ENCODE results near the gene TIAM2. TPM values are rescaled to one million over a fixed set of nuclear protein-coding genes. Genes with fewer than 3 reads are reported as not detected.

Gene TIAM2
- total RNA-seq, 1 experiment from 2014 or later = 9.1 TPM

DNA sequence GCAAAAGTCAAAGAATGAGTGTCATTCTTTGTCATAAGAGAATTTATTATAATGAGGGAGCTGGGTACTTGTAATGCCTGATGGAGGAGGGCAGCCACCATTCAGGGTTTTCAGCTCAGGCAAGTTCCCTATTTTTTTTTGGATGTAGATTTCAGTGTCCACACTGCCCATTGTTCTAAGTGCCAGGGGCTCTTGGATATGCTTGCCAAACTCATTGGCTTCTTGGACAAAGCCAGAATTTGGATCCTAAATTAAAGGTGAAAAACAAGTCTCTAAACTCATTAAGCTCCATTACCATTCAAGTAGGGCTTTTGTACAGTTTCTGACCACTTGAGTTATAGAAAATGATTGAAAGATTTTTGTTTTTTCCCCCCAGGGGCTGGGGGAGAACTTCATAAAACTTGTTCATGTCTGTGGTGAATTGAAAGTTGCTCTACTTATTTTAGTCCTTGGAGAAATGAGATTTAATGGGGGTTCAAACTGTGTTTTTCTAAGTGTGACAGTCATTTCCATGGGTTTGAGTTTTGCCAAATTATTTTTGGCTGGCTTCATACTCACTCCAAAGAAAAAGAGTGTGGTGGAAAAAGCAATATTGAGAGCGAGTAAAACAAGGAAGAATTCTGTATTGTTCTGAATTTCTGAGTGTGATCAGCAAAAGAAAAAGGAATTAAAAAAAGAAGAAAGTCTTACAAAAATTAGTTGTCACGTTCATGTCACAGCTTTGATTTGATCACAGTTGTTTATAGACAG is 46.0 kb downstream of the TIAM2 start:
- Histone ChIP-seq H3K27me3 (replicated peaks; ENCODE audit: insufficient read depth, low read depth, low read length, poor library complexity) (no peaks in the 10 kb centered on the region), H3K4me1 (ENCODE audit: insufficient read depth, low read length, poor library complexity, severe bottlenecking) (peaks cover 6% of the 10 kb centered on the region), H3K27ac (ENCODE audit: low read depth, low read length, poor library complexity, severe bottlenecking) (no peak overlapping the region), H3K9me3 (ENCODE audit: low read depth, low read length, poor library complexity, severe bottlenecking) (no peaks in the 10 kb centered on the region), H3K4me3 (ENCODE audit: low read depth, low read length, poor library complexity, severe bottlenecking) (no peak overlapping the region), H3K36me3 (ENCODE audit: insufficient read depth, low read length, poor library complexity, severe bottlenecking) (no peaks in the 10 kb centered on the region)
- no peak for TF ChIP-seq EZH2 (IDR thresholded peaks at IDR 0.05; ENCODE audit: borderline replicate concordance, low read depth, low read length, poor library complexity, severe bottlenecking)
- TF ChIP-seq, protein P1, sequence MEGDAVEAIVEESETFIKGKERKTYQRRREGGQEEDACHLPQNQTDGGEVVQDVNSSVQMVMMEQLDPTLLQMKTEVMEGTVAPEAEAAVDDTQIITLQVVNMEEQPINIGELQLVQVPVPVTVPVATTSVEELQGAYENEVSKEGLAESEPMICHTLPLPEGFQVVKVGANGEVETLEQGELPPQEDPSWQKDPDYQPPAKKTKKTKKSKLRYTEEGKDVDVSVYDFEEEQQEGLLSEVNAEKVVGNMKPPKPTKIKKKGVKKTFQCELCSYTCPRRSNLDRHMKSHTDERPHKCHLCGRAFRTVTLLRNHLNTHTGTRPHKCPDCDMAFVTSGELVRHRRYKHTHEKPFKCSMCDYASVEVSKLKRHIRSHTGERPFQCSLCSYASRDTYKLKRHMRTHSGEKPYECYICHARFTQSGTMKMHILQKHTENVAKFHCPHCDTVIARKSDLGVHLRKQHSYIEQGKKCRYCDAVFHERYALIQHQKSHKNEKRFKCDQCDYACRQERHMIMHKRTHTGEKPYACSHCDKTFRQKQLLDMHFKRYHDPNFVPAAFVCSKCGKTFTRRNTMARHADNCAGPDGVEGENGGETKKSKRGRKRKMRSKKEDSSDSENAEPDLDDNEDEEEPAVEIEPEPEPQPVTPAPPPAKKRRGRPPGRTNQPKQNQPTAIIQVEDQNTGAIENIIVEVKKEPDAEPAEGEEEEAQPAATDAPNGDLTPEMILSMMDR (conservative IDR thresholded peaks at IDR 0.05; ENCODE audit: low read depth, low read length) = no peak
- no TSS peak for BruUV-seq (replicated peaks)
- ChIA-PET POLR2A (ENCODE audit: low non-redundant PET) (no interaction called here), CTCF (no interaction called here)
- DNase-seq (ENCODE audit: low spot score) = no peak
- intact Hi-C loops (cut with micrococcal nuclease; ENCODE audit: unreplicated experiment) = no loop called here

DNA sequence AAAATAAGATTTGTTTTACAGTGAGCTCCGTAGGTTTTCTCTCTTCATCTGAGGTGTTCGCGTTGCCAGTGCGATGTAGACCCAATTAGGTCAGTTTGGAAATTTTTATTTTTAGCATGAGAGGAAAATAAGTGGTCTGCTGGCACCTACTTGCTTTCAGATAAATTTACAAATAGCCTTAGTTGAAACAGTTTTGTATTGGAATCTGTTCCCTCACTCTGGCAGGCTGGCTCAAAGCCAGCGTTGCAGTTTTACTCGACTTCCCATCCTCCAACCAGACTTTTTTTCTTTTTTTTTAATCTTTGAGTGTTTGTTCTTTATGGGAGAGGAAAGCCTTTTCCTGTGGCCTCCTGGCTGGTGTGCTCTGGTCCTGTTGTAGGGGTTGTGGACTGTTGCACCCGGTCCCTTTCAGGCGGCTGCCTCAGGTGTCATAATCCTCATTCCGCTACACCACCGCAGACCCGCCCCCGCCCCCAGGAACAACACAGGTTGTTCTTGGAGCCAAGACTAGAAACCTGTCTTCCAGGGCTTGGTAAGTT is 46.7 kb downstream of the TIAM2 start:
- no peak overlapping the region for H3K27ac ChIP-seq (ENCODE audit: low read depth, low read length, poor library complexity, severe bottlenecking)
- DNase-seq (ENCODE audit: low spot score) = no peak
- H3K4me1 ChIP-seq (ENCODE audit: insufficient read depth, low read length, poor library complexity, severe bottlenecking) = peaks cover 6% of the 10 kb centered on the region
- no peaks in the 10 kb centered on the region for H3K36me3 ChIP-seq (ENCODE audit: insufficient read depth, low read length, poor library complexity, severe bottlenecking)
- no peaks in the 10 kb centered on the region for H3K9me3 ChIP-seq (ENCODE audit: low read depth, low read length, poor library complexity, severe bottlenecking)
- POLR2A ChIA-PET (ENCODE audit: low non-redundant PET) = no interaction called here
- CTCF ChIA-PET = no interaction called here
- H3K4me3 ChIP-seq (ENCODE audit: low read depth, low read length, poor library complexity, severe bottlenecking) = no peak overlapping the region
- H3K27me3 ChIP-seq (replicated peaks; ENCODE audit: insufficient read depth, low read depth, low read length, poor library complexity) = no peaks in the 10 kb centered on the region
- intact Hi-C loops (cut with micrococcal nuclease; ENCODE audit: unreplicated experiment) = no loop called here
- BruUV-seq (replicated peaks) = no TSS peak
- TF ChIP-seq, protein P1 (conservative IDR thresholded peaks at IDR 0.05; ENCODE audit: low read depth, low read length) = no peak
- no peak for TF ChIP-seq EZH2 (IDR thresholded peaks at IDR 0.05; ENCODE audit: borderline replicate concordance, low read depth, low read length, poor library complexity, severe bottlenecking)

DNA sequence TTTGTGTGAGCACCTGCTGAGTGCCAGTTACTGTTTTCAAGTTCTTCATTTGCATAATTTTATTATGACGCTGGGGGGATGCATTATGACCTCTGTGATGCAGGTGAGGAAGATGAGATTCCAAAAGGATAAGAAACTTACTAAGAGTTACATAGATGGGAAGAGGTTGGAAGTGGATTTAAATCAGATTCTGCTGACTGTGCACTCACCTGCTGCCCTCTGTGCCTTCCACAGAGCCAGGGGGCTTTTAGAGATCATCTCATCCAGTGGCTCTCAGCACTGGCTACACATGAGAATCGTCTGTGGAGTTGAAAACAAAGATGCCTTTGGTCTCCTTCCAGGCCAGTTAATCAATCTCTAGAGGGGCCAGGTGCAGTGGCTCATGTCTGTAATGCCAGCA is 47.9 kb downstream of the TIAM2 start:
- H3K4me3 ChIP-seq (ENCODE audit: low read depth, low read length, poor library complexity, severe bottlenecking) = no peak overlapping the region
- no peaks in the 10 kb centered on the region for H3K36me3 ChIP-seq (ENCODE audit: insufficient read depth, low read length, poor library complexity, severe bottlenecking)
- ChIA-PET POLR2A (ENCODE audit: low non-redundant PET) (no interaction called here), CTCF (no interaction called here)
- no peak for DNase-seq (ENCODE audit: low spot score)
- no peaks in the 10 kb centered on the region for H3K9me3 ChIP-seq (ENCODE audit: low read depth, low read length, poor library complexity, severe bottlenecking)
- peaks cover 6% of the 10 kb centered on the region for H3K4me1 ChIP-seq (ENCODE audit: insufficient read depth, low read length, poor library complexity, severe bottlenecking)
- intact Hi-C loops (cut with micrococcal nuclease; ENCODE audit: unreplicated experiment) = no loop called here
- no TSS peak for BruUV-seq (replicated peaks)
- no peak for TF ChIP-seq EZH2 (IDR thresholded peaks at IDR 0.05; ENCODE audit: borderline replicate concordance, low read depth, low read length, poor library complexity, severe bottlenecking)
- TF ChIP-seq, protein P1 (conservative IDR thresholded peaks at IDR 0.05; ENCODE audit: low read depth, low read length) = no peak
- H3K27ac ChIP-seq (ENCODE audit: low read depth, low read length, poor library complexity, severe bottlenecking) = no peak overlapping the region
- H3K27me3 ChIP-seq (replicated peaks; ENCODE audit: insufficient read depth, low read depth, low read length, poor library complexity) = no peaks in the 10 kb centered on the region

All from A673 (cell line).